Fibroblast of skin of left quadriceps (primary cell): Measurements from ENCODE around the gene GPD1.

Source experiments
- DNase-seq, 2 experiments: peaks; one replicate each; pipeline ENCODE4 v3.0.0-alpha.2; 2013; ENCODE audit warnings: low read depth in 2 of 2

GPD1 gene

DNA sequence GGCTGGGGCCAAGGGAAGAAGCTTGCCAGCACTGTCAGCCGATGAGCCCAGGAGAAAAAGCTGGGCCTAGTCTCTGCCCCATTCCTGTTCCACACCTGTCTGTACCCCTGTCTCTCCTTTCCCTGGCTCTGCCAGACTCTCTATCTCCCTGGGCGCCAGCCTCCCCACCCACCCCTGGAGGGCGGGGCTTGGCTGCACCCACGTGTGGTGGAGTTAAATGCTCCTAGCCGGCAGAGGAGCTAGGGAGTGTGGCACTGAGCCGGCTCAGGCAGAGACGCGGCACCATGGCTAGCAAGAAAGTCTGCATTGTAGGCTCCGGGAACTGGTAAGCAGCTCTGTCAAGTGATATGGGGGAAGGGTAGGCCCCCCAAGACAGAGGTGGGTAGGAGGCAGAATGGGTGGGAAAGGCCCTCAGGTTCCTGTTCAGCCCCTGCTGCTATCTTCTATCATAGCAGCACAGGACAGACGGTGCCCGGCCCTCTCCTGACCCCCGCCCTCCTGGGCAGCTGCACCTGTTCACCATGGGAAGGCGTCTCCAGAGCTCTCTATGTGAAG is at the start of gene GPD1:
Gene GPD1, plus strand, starts transcription at position 242 of the 555 bp plus-strand sequence. Its CDS starts 43 bp downstream, at position 285.
- DNase-seq = no peak

- DNase-seq = no peak
These were observed 47.8 kb upstream of the GPD1 start for GRCh38 chr12:50055831-50056638.

DNA sequence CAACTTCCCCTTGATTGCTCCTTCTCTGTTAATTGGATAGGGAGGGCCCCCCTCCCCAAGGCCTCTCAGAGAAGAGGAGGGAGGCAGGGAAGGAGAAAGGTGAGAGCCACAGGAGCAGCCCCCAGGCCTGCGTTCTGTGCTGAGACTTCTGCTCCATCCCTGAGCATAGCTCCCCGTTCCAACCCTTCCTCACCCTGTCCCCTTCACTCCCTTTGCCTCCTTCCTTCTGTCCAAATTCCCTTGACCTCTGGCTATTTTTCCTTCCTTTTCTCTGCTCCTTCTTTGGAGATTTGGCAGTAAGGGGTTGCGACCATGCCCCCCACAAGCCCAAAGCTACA is 47.2 kb upstream of the GPD1 start:
- DNase-seq = no peak

DNA sequence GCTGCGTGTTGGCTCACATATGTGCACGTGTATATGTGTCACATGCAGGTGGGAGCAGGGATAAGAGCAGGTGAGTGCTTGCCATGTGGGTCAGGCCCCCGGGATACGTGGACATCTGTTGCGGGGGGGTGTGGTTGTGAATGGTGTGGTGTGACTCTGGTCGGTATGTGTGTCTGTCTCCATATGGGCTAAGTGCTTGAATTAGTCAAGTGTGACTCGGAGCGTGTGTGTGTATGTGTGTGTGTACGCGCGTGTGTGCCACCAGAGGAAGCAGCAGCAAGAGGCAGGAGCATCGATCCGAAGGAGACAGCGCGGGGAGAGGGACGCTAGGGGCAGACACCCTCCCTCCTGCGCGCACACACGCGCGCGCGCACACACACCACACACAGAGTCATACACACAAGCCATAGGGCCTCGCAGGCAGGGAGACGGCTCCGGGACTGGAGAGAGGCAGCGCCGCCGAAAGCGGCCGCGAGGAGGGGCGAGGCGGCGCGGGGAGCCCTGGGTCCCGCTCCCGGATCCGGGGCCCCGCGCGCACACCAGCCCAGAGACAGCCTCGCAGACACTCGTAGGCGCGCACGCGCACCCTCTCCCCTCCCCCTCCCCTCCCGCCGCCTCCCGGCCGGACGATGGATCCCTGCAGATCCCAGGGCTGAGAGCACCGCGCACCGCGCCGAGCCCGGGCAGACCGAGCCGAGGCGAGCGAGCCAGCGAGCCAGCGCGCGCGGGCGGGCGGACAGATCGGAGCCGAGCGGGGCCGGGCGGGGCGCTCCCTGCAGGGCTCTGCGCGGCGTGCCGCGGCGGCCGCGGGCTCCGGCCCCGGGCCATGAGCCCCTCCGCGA is 46.6 kb upstream of the GPD1 start, which contains the start of gene ASIC1:
Gene ASIC1, plus strand, starts transcription at position 597 of the 842 bp plus-strand sequence. CDS start 1,171 bp downstream, outside the sequence.
- peak in 1 of 2 experiments; percentile 38 for DNase-seq

DNA sequence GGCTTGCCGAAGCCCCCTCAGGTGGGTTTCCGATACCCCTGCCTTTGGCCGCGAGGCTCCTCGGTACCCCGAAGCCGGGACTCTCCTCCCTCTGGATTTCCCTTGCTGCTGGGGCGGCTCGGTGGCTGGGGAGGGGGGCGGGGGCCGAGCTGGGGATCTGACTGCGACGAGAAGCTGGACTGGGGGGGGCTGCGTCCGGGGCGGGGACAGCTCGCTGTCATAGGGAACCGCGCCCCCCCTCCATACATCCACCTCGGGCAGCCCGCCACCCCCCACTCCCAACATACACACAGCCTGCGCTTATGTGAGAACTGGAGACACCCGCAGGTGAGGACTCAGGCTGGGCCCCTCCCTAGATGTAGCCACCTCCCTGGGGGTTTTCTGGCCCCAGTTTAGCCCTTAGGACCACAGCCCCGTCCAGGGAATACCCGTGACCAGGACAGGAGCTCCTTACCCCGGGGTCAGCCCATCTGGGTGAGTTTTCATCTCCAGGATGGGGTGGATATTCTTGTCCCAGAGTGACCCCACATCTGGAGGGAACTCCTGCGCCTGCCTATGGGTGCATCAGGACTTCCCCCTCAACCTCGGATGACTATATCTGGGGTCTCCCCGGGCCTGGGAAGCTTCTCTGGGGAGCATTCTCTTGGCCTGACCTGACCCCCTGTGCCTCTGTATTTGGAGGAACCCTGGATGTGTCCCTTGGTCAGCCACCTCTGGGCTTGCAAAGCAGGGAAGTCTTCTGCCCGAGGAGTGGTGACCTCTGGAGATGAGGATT is 45.7 kb upstream of the GPD1 start:
- no peak for DNase-seq

DNA sequence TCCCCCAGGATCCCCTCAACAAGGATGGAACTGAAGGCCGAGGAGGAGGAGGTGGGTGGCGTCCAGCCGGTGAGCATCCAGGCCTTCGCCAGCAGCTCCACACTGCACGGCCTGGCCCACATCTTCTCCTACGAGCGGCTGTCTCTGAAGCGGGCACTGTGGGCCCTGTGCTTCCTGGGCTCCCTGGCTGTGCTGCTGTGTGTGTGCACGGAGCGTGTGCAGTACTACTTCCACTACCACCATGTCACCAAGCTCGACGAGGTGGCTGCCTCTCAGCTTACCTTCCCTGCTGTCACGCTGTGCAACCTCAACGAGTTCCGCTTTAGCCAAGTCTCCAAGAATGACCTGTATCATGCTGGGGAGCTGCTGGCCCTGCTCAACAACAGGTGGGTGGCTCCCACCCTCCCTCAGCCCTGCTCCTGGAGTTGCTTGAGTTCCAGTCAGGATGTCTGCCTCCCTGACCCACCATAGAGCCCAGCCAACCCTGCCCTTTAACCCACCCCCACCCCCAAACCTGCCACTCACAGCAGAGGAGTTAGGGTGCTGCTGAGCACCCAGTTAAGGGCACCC is 45.0 kb upstream of the GPD1 start:
- DNase-seq = no peak

DNA sequence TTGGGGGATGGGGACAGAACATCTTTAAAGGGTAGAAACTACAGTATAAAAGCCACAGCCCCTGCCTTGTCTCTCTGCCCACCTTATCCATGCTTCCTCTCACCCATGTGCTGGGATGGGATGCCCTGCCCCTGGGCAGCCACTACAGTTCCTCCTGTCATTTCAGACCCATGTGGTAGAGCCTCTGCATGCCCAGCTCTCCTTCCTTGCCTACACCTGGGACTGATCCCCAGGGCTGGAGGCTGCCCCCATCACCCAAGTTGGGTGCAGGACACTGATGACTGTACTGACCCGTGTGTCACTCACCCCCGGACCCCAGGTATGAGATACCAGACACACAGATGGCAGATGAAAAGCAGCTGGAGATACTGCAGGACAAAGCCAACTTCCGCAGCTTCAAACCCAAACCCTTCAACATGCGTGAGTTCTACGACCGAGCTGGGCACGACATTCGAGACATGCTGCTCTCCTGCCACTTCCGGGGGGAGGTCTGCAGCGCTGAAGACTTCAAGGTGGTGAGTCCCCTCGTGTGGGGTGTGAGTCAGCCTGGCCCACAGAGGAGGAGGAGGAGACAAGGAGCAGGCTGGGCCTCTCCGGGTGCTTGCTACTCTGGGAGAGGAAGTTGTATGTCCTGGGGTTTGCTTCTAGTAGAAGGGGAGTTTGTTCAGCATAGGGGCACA is 44.2 kb upstream of the GPD1 start:
- DNase-seq = no peak

GRCh38 chr12:50060120-50060468 is 43.7 kb upstream of the GPD1 start:
- no peak for DNase-seq

- no peak for DNase-seq
These were observed 42.6 kb upstream of the GPD1 start for GRCh38 chr12:50061171-50061570.

DNA sequence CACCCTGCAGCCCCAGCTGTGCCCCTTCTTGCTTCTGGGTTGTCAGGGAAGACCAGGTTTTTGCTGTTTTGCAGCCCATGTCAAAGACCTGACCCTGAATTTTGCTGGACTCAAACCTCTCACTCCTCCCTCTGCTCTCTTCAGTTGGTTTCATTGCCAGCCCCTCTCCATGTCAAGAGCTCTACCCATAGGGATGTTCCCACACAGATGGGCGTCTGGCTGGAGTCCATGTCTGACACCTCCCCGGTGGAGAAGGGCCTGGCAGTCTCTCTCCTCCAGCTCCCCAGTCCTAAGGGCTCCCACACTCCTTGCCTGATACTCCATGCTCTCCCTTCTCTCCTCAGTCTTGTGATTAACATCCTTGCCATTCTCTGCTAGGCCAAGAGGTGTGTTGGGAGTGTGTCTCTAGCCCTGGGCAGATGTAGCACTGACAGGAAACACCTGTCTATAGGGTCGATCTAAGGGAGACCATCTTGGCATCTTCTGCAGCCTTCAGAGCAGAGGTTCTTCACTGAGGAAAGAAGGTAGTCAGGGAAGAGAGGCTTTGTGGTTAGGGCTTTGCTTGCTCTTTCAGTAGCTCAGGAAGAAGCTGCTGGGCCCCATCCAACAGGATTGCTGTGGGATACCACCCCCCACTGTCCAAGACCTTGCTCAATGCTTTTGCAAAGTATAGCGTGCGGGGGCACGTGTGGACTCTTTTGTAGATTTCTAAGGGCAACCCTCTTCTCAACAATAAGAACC is 41.7 kb upstream of the GPD1 start:
- DNase-seq = peak in 1 of 2 experiments; percentile 32

DNA sequence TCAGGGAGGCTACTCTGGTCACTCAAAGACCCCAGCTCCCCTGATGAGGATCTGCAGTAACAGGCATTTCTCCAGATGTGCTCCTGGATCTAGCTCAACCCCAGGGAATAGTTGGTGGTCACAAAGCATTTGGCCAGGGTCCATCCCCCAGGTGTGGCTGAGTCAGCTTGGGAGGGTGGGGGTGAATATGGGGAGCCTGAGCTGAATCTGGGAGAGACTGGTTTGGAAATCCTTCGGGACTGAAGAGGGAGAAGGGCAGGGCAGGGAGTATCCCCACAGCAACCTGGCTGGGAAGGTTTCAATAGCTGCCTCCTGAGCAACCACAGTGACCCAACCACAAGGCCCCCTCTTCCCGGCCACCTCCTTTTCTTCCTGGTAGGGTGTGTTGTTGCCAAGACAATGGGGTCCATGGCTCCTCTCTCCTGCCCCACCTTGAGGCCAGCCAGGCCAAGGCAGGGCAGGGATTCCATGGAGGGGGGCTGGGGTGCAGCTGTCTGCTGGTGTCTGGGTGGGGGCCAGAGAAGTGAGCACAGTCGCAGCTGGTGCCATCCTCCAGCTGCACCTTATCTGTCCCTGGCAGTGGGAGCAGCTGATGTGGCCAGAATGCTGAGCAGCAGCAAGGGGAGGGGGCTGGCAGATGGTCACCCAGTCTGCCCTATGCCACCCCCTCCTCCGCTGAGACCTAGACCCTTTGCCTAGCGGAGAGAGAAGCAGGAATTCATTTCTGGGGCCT is 40.9 kb upstream of the GPD1 start:
- no peak for DNase-seq

DNA sequence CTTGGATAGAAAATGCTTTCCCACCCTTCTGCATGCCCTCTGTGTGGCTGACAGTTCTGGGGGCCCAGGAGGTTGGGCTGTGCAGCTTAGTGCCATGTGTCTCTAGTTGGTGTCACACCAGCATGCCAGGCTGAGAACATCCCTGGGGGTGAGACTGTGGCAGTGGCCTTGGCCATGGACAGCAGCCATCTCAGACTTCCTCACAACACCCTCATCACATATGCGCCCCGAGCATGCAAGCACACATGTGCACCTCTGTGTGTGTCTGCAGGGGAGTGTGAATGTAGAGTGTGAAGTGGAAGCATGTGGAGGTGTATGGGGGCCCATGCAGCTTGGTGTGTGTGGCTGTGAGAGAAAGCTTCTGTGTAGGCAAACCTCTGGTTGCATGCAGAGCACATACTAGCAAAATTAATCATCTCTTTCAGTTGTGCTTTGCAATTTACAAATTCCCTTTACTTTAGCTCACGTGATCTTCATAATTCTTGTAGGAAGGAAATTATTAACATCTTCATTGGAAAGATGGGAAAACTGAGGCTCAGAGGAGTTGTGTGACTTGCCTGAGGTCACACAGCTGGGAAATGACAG is 38.0 kb upstream of the GPD1 start:
- DNase-seq = no peak

GRCh38 chr12:50066402-50066801 is 37.4 kb upstream of the GPD1 start:
- DNase-seq = peak; percentile 61 to 67

DNA sequence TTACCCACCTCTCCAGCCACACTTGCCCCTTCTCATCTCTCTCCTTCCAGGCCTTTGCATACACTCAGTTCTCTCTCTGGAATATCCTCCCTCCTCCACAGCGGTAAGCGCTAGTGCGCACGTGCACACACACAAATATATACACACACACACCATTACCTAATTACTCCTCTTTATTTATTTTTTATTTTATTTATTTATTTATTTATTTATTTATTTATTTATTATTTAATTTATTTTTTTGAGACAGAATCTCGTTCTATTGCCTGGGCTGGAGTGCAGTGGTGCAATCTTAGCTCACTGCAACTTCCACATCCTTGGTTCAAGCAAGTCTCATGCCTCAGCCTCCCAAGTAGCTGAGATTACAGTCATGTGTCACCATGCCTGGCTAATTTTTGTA is 34.7 kb upstream of the GPD1 start:
- no peak for DNase-seq

DNA sequence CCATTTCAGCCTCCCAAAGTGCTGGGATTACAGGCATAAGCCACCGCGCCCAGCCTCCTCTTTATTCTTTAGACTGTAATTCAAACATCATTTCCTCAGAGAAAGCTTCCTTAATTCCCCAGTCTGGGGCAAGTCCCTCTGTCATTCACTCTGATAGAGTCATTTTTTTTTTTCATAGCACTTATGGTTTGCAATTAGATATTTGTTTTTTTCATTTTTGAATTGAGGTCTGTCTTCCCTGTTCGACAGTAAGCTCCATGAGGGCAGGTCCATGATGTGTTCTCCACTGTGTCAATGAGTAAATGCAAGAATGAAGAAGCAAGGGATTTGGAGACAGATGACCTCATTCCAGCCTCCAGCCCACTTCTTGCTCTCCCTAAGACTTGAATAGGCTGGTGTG is 34.3 kb upstream of the GPD1 start:
- no peak for DNase-seq

DNA sequence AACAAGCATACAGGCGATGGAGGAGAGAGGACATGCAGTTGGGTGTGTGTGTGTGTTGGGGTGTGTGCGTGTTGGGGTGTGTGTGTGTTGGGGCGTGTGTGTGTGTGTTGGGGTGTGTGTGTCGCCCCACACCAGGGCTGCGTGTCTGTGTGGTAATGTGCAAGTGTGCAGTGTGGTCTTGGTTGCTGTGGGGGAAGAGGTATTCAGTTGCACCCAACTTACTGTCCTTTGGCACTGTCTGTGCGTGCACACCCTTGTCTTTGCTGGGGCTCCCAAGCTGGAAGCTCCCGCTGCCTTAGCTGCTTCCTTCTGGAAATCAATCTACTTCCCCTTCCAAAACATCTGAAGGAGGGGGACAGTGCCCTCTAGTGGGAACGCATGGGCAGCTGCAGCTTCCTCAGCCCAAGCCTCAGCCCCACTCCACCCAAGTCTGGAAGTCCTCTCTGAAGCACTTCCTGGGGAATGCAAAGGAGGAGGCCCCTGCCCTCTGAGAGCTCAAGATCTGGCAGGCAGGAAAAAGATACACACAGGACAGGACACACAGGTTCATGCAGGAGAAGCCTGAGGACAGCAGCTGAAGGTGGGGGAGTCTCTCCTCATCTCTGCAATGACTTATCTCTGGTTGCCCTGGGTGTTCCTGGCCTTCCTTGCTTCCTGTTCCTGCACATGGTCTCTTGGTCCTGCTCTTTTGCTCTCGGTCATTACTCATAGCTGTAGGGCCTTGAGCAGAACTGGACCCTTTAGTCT is 33.3 kb upstream of the GPD1 start:
- DNase-seq = peak; percentile 58 to 63

- no peak for DNase-seq
These were observed 31.5 kb upstream of the GPD1 start for GRCh38 chr12:50072198-50072907.

DNA sequence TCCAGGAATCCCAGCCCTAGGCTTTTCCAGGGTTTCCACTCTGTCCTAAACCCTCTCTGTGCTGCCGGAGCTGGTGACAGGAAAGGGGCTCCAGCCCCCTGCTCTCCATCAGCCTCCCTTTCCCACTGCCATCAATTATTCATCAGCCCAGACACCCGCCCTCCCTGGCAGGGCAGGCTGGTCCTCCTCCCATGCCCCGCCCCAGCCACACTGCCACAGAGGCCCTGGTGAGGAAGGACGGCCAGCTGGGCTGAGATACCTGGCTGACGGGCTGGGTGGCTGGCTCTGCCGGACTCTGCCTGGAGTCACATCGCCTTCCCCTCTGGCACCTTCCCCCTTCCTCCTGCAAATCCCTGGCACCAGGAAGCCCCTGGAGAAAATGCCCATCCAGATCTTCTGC is 30.6 kb upstream of the GPD1 start:
- DNase-seq = no peak
